Upper lobe of right lung (tissue), 1 donor: ENCODE results near the gene CHKB. TPM values are rescaled to one million over a fixed set of nuclear protein-coding genes. Genes with fewer than 3 reads are reported as not detected.

Experiments used
- ATAC-seq: fragments of 200-7000 bp; cut with Tn5 transposase; one replicate; pipeline ENCODE4 v1.9.1; 2020; ENCODE audit warnings: mild to moderate bottlenecking, moderate library complexity
- DNase-seq: peaks from one replicate; pipeline ENCODE4 v3.0.0-alpha.2; 2020
- H3K27ac ChIP-seq: fragments of 200-600 bp; one replicate; pipeline ENCODE4 v1.8.0; 2022
- H3K27me3 ChIP-seq: fragments of 200-600 bp; one replicate; pipeline ENCODE4 v1.8.0; 2022; ENCODE audit warnings: mild to moderate bottlenecking
- H3K36me3 ChIP-seq: fragments of 200-600 bp; one replicate; pipeline ENCODE4 v1.8.0; 2022
- H3K4me1 ChIP-seq: fragments of 200-600 bp; one replicate; pipeline ENCODE4 v1.8.0; 2022
- H3K4me3 ChIP-seq: fragments of 200-600 bp; one replicate; pipeline ENCODE4 v1.8.0; 2022; ENCODE audit warnings: mild to moderate bottlenecking
- H3K9me3 ChIP-seq: fragments of 200-600 bp; one replicate; pipeline ENCODE4 v1.8.0; 2022
- intact Hi-C: fragments of 100-400 bp; cut with DNase I; formaldehyde crosslinking; loops from one replicate; pipeline ENCODE4 v1.11.0; 2022
- total RNA-seq: library from RNA; stranded (reverse); fragmentation: NEBNext Ultra II Directional; extraction: Animal tissue kit (Norgen Biotek cat#: 25700); gene quantifications from one replicate; pipeline ENCODE4 v1.2.1, GENCODE V29; 2021
- TF ChIP-seq, protein P1 (sequence below): fragments of 200-600 bp; IDR thresholded peaks from one replicate; pipeline ENCODE4 v1.8.0; 2022; ENCODE audit warnings: antibody characterized with exemption
- donor health status: DM: no; HTN: yes; CAD: no; lungs with severe emphysema.

Gene CHKB
- total RNA-seq, 1 donor from 2014 or later = 66.7 TPM

GRCh38 chr22:50567721-50568252, 14.9 kb downstream of the CHKB start:
- no peak overlapping the region for H3K27ac ChIP-seq
- DNase-seq (no peak), ATAC-seq (no peak)
- peaks cover 10% of the 10 kb centered on the region for H3K4me1 ChIP-seq
- TF ChIP-seq, protein P1, sequence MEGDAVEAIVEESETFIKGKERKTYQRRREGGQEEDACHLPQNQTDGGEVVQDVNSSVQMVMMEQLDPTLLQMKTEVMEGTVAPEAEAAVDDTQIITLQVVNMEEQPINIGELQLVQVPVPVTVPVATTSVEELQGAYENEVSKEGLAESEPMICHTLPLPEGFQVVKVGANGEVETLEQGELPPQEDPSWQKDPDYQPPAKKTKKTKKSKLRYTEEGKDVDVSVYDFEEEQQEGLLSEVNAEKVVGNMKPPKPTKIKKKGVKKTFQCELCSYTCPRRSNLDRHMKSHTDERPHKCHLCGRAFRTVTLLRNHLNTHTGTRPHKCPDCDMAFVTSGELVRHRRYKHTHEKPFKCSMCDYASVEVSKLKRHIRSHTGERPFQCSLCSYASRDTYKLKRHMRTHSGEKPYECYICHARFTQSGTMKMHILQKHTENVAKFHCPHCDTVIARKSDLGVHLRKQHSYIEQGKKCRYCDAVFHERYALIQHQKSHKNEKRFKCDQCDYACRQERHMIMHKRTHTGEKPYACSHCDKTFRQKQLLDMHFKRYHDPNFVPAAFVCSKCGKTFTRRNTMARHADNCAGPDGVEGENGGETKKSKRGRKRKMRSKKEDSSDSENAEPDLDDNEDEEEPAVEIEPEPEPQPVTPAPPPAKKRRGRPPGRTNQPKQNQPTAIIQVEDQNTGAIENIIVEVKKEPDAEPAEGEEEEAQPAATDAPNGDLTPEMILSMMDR = no peak
- H3K36me3 ChIP-seq = no peaks in the 10 kb centered on the region
- intact Hi-C loops = no loop called here
- H3K27me3 ChIP-seq = no peaks in the 10 kb centered on the region
- no peaks in the 10 kb centered on the region for H3K9me3 ChIP-seq
- no peak overlapping the region for H3K4me3 ChIP-seq

DNA sequence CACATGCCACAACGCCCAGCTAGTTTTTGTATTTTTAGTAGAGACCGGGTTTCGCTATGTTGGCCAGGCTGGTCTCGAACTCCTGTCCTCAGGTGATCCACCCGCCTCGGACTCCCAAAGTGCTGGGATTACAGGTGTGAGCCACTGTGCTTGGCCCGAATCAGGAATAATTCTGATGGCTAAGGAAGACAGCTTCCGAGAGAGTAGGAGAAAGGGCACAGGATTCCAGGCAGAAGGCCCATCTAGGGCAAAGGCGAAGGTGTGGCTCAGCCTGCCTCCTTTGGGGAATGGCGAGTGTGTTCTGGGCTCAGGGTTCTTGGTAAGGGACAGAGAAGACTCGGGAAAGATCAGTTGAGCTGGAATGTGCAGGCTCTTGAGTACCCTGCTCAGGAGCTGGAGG, 18.4 kb downstream of the CHKB start:
- H3K27ac ChIP-seq = no peak overlapping the region
- no peaks in the 10 kb centered on the region for H3K36me3 ChIP-seq
- no peaks in the 10 kb centered on the region for H3K9me3 ChIP-seq
- TF ChIP-seq, protein P1 = no peak
- H3K4me3 ChIP-seq = no peak overlapping the region
- intact Hi-C loops = no loop called here
- no peak for ATAC-seq
- DNase-seq = no peak
- peaks cover 10% of the 10 kb centered on the region for H3K4me1 ChIP-seq
- H3K27me3 ChIP-seq = no peaks in the 10 kb centered on the region

- intact Hi-C loops = no loop called here
- H3K27ac ChIP-seq = peak overlapping the region; percentile 65
- peaks cover 10% of the 10 kb centered on the region for H3K4me1 ChIP-seq
- TF ChIP-seq, protein P1 = no peak
- ATAC-seq = peak; percentile 17
- H3K36me3 ChIP-seq = no peaks in the 10 kb centered on the region
- DNase-seq = no peak
- peak overlapping the region; percentile 71 for H3K4me3 ChIP-seq
- no peaks in the 10 kb centered on the region for H3K27me3 ChIP-seq
- no peaks in the 10 kb centered on the region for H3K9me3 ChIP-seq
Measured at GRCh38 chr22:50563413-50564160, 19.1 kb downstream of the CHKB start.

DNA sequence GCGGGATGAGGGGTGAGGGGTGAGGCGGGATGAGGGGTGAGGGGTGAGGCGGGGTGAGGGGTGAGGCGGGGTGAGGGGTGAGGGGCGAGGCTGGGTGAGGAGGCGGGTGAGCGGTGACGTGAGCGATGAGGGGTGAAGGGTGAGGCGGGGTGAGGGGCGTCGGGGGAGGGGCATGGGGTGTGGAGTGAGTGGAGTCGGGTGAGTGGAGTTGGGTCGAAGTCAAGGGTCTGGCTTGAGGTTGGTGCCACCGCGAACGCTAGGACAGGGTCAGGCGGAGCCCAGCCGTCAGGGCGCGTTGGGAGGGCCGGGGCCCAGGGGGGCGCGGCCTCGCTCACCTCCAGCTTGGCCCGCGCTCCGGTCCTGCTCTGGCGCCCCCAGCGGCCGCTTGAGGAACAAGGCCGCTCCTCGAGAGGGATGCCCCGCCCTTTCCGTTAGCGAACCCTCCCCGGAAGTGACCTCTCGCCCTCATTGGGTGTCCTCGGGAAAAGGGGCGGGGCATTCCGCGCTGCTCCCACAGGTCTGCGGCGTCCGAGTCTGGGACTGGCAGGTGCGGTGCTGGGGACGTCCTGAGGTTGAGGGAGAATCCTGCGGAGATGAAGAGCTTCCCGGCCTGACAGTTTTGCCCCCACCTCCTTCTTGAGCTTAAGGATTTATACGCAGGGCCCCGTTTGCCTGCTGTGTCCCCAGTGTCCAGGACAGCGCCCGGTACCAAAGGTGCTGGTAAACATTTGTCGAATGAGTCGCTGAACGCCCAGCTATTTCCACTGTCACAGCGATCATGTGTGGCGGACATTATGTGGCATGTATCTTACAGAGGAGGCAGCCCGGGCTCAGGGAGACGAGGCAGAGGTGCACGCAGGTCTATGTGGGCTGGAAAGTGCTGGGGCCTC, 19.9 kb downstream of the CHKB start, which contains the start of gene SYCE3:
SYCE3 (minus strand) TSS at position 397 of the 890 bp plus-strand sequence. CDS start 6,514 bp downstream, outside the sequence.
- ATAC-seq = peak; percentile 98
- H3K9me3 ChIP-seq = no peaks in the 10 kb centered on the region
- peak within 1 kb of the TSS; percentile 65 for H3K27ac ChIP-seq

More for the DNA sequence above, 19.9 kb downstream of the CHKB start, which contains the start of gene SYCE3:
- peaks cover 10% of the 10 kb centered on the region for H3K4me1 ChIP-seq
- TF ChIP-seq, protein P1 = peak; percentile 95
- intact Hi-C loops = no loop called here
- H3K4me3 ChIP-seq = peak within 1 kb of the TSS; percentile 71
- no peaks in the 10 kb centered on the region for H3K36me3 ChIP-seq
- DNase-seq = peak; percentile 99
- H3K27me3 ChIP-seq = no peaks in the 10 kb centered on the region
